ENCODE results near the gene MICAL3. TPM values are rescaled to one million over a fixed set of nuclear protein-coding genes. Genes with fewer than 3 reads are reported as not detected.

The MICAL3 gene
- polyA plus RNA-seq, 3 donors: 24.8 to 29.0 (median 27.6) TPM

- no peak for DNase-seq (ENCODE audit: low read depth in 3 of 3, low spot score in 2 of 3)
Observed at GRCh38 chr22:17974703-17975372, 49.5 kb downstream of the MICAL3 start.

- DNase-seq (ENCODE audit: low read depth in 3 of 3, low spot score in 2 of 3): no peak
Observed at GRCh38 chr22:17974087-17974486, 50.3 kb downstream of the MICAL3 start.

GRCh38 chr22:17973217-17973616, 51.1 kb downstream of the MICAL3 start:
- no peak for DNase-seq (ENCODE audit: low read depth in 3 of 3, low spot score in 2 of 3)

GRCh38 chr22:17972385-17973191, 51.8 kb downstream of the MICAL3 start:
- no peak for DNase-seq (ENCODE audit: low read depth in 3 of 3, low spot score in 2 of 3)

GRCh38 chr22:17971711-17972110, 52.6 kb downstream of the MICAL3 start:
- DNase-seq (ENCODE audit: low read depth in 3 of 3, low spot score in 2 of 3): no peak

- DNase-seq (ENCODE audit: low read depth in 3 of 3, low spot score in 2 of 3): no peak
Observed at GRCh38 chr22:17970201-17970708, 54.1 kb downstream of the MICAL3 start.

GRCh38 chr22:17969701-17970113, 54.7 kb downstream of the MICAL3 start:
- no peak for DNase-seq (ENCODE audit: low read depth in 3 of 3, low spot score in 2 of 3)

GRCh38 chr22:17968126-17968525, 56.2 kb downstream of the MICAL3 start:
- DNase-seq (ENCODE audit: low read depth in 3 of 3, low spot score in 2 of 3): no peak

- DNase-seq (ENCODE audit: low read depth in 3 of 3, low spot score in 2 of 3): no peak
Observed at GRCh38 chr22:17966403-17966717, 58.0 kb downstream of the MICAL3 start.

GRCh38 chr22:17965538-17966402, 58.6 kb downstream of the MICAL3 start:
- no peak for DNase-seq (ENCODE audit: low read depth in 3 of 3, low spot score in 2 of 3)

GRCh38 chr22:17964643-17965042, 59.7 kb downstream of the MICAL3 start:
- DNase-seq (ENCODE audit: low read depth in 3 of 3, low spot score in 2 of 3): no peak

GRCh38 chr22:17964156-17964555, 60.2 kb downstream of the MICAL3 start:
- no peak for DNase-seq (ENCODE audit: low read depth in 3 of 3, low spot score in 2 of 3)

GRCh38 chr22:17963015-17963414, 61.3 kb downstream of the MICAL3 start:
- no peak for DNase-seq (ENCODE audit: low read depth in 3 of 3, low spot score in 2 of 3)

GRCh38 chr22:17962168-17962567, 62.2 kb downstream of the MICAL3 start:
- DNase-seq (ENCODE audit: low read depth in 3 of 3, low spot score in 2 of 3): no peak

- DNase-seq (ENCODE audit: low read depth in 3 of 3, low spot score in 2 of 3): no peak
Observed at GRCh38 chr22:17961446-17961729, 63.0 kb downstream of the MICAL3 start.

- no peak for DNase-seq (ENCODE audit: low read depth in 3 of 3, low spot score in 2 of 3)
Observed at GRCh38 chr22:17960695-17961445, 63.5 kb downstream of the MICAL3 start.

- DNase-seq (ENCODE audit: low read depth in 3 of 3, low spot score in 2 of 3): no peak
Observed at GRCh38 chr22:17960011-17960410, 64.3 kb downstream of the MICAL3 start.

GRCh38 chr22:17958166-17958565, 66.2 kb downstream of the MICAL3 start:
- DNase-seq (ENCODE audit: low read depth in 3 of 3, low spot score in 2 of 3): no peak

- DNase-seq (ENCODE audit: low read depth in 3 of 3, low spot score in 2 of 3): no peak
Observed at GRCh38 chr22:17957693-17958092, 66.7 kb downstream of the MICAL3 start.

GRCh38 chr22:17957204-17957603, 67.2 kb downstream of the MICAL3 start:
- DNase-seq (ENCODE audit: low read depth in 3 of 3, low spot score in 2 of 3): no peak

GRCh38 chr22:17956630-17957029, 67.7 kb downstream of the MICAL3 start:
- DNase-seq (ENCODE audit: low read depth in 3 of 3, low spot score in 2 of 3): no peak

Measured in right renal cortex interstitium (tissue), 3 donors.